H54 (cell line): Measurements from ENCODE around the gene SIM2.

Source experiments
- DNase-seq: peaks from one replicate; pipeline ENCODE4 v3.0.0; 2011; ENCODE audit warnings: low spot score, mixed read lengths; ENCODE audit not compliant: insufficient read length
- FAIRE-seq: peaks from 3 replicates; lab custom pipeline; 2011; peaks lifted over from hg19 to GRCh38; lab: Jason Lieb, UNC
- POLR2A ChIP-seq: IDR thresholded peaks from 2 replicates; pipeline ENCODE4 v1.6.1; 2011; ENCODE audit warnings: low read depth, mild to moderate bottlenecking, low read length

The SIM2 gene

GRCh38 chr21:36725793-36726386 is 27.0 kb downstream of the SIM2 start:
- FAIRE-seq (no peak), DNase-seq (no peak)
- no peak for TF ChIP-seq POLR2A

- no peak for DNase-seq
- FAIRE-seq, result no peak
Measured at GRCh38 chr21:36727866-36728265, 29.0 kb downstream of the SIM2 start.

GRCh38 chr21:36728371-36729111 is 29.6 kb downstream of the SIM2 start:
- DNase-seq, result no peak
- no peak for FAIRE-seq
- TF ChIP-seq POLR2A, result no peak

More at GRCh38 chr21:36727866-36728265, 29.0 kb downstream of the SIM2 start:
- TF ChIP-seq POLR2A, result no peak

GRCh38 chr21:36729310-36729970 is 30.5 kb downstream of the SIM2 start:
- FAIRE-seq, result no peak
- no peak for DNase-seq
- no peak for TF ChIP-seq POLR2A

GRCh38 chr21:36730291-36731281 is 31.7 kb downstream of the SIM2 start:
- no peak for FAIRE-seq
- TF ChIP-seq POLR2A, result no peak
- DNase-seq, result no peak

GRCh38 chr21:36732217-36732616 is 33.3 kb downstream of the SIM2 start:
- FAIRE-seq (no peak), DNase-seq (no peak)
- TF ChIP-seq POLR2A, result no peak

GRCh38 chr21:36732761-36733160 is 33.8 kb downstream of the SIM2 start:
- DNase-seq, result no peak
- 0 out of 2 replicates have a peak, but pooled peaks have one; percentile 12 for TF ChIP-seq POLR2A
- FAIRE-seq, result no peak

GRCh38 chr21:36733857-36734256 is 34.9 kb downstream of the SIM2 start:
- no peak for TF ChIP-seq POLR2A
- FAIRE-seq (no peak), DNase-seq (no peak)

GRCh38 chr21:36734367-36735200 is 35.7 kb downstream of the SIM2 start:
- no peak for FAIRE-seq

GRCh38 chr21:36735201-36735515 is 36.2 kb downstream of the SIM2 start:
- no peak for TF ChIP-seq POLR2A
- DNase-seq (no peak), FAIRE-seq (no peak)

More at GRCh38 chr21:36734367-36735200, 35.7 kb downstream of the SIM2 start:
- TF ChIP-seq POLR2A, result no peak
- DNase-seq, result no peak

- DNase-seq (no peak), FAIRE-seq (no peak)
- TF ChIP-seq POLR2A, result no peak
Measured at GRCh38 chr21:36735724-36736320, 36.9 kb downstream of the SIM2 start.

- FAIRE-seq (no peak), DNase-seq (no peak)
- TF ChIP-seq POLR2A, result no peak
Measured at GRCh38 chr21:36738489-36739126, 39.7 kb downstream of the SIM2 start.

GRCh38 chr21:36741506-36741905 is 42.6 kb downstream of the SIM2 start:
- FAIRE-seq (no peak), DNase-seq (no peak)
- TF ChIP-seq POLR2A, result no peak
